ENCODE measurements around the gene B4GALT6. TPM values are rescaled to one million over a fixed set of nuclear protein-coding genes. Genes with fewer than 3 reads are reported as not detected.

B4GALT6 gene
- total RNA-seq, 1 experiment from 2014 or later: 22.4 TPM

DNA sequence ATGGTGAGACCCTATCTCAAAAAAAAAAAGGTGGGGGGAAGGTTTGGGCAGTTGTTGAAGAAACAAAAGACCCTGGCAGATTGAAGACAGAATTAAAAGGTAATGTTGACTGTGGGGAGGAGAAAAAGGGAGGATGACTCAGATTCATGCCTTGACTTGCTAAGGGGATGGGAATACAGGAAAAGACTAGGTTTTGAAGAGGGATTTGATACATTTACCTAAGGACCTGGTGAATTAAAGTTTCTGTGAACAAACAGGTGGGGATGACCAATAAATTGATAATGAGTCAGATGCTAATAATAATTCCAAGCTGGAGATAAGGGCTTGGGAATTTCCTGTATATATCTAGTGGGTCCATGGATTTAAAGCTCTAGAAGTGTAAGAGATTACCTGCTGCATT, 65.1 kb downstream of the B4GALT6 start:
- Mint-ChIP-seq H3K4me1 (ENCODE audit: low read depth, unreplicated experiment) (peaks cover 7% of the 10 kb centered on the region), H3K9me3 (ENCODE audit: unreplicated experiment) (peaks cover 13% of the 10 kb centered on the region), H3K4me3 (ENCODE audit: unreplicated experiment) (no peak overlapping the region), H3K36me3 (ENCODE audit: insufficient read depth, unreplicated experiment) (peaks cover 14% of the 10 kb centered on the region), H3K27ac (ENCODE audit: unreplicated experiment) (no peak overlapping the region), H3K27me3 (ENCODE audit: insufficient read depth, unreplicated experiment) (no peaks in the 10 kb centered on the region)
- no peaks in the 10 kb centered on the region for H3K4me1 ChIP-seq
- intact Hi-C loops (cut with micrococcal nuclease; ENCODE audit: unreplicated experiment): no loop called here
- BruUV-seq (replicated peaks): no TSS peak
- DNase-seq: no peak
- ChIA-PET POLR2A (no interaction called here), CTCF (no interaction called here)
- no peak overlapping the region for H3K4me3 ChIP-seq (ENCODE audit: low read depth, low read length)
- H3K27me3 ChIP-seq (replicated peaks; ENCODE audit: control insufficient read depth, insufficient read depth, low read length): no peaks in the 10 kb centered on the region
- no peaks in the 10 kb centered on the region for H3K36me3 ChIP-seq (ENCODE audit: control insufficient read depth, insufficient read depth, low read length)
- no peaks in the 10 kb centered on the region for H3K9me3 ChIP-seq
- TF ChIP-seq, protein P1, sequence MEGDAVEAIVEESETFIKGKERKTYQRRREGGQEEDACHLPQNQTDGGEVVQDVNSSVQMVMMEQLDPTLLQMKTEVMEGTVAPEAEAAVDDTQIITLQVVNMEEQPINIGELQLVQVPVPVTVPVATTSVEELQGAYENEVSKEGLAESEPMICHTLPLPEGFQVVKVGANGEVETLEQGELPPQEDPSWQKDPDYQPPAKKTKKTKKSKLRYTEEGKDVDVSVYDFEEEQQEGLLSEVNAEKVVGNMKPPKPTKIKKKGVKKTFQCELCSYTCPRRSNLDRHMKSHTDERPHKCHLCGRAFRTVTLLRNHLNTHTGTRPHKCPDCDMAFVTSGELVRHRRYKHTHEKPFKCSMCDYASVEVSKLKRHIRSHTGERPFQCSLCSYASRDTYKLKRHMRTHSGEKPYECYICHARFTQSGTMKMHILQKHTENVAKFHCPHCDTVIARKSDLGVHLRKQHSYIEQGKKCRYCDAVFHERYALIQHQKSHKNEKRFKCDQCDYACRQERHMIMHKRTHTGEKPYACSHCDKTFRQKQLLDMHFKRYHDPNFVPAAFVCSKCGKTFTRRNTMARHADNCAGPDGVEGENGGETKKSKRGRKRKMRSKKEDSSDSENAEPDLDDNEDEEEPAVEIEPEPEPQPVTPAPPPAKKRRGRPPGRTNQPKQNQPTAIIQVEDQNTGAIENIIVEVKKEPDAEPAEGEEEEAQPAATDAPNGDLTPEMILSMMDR (IDR thresholded peaks at IDR 0.05; ENCODE audit: insufficient read depth in 1 of 2, low read depth in 1 of 2, low read length in 1 of 2, severe bottlenecking in 1 of 2, unreplicated experiment in 1 of 2): no peak

DNA sequence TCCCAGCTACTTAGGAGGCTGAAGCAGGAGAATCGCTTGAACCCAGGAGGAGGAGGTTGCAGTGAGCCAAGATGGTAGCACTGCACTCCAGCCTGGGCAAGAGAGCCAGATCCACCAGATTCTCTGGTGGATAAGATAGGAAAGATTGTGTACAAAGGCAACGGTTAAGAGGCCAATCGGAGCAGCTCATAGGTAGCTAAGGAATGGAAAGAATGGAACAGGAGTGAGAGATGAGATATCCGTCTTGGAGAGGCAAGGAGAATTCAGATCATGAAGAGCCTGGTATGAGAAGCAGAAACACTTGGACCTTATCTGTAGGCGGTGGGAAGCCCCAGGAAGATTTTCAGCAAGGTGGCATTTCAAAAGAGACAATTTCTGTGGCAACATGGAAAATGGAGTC, 65.6 kb downstream of the B4GALT6 start:
- intact Hi-C loops (cut with micrococcal nuclease; ENCODE audit: unreplicated experiment): no loop called here
- ChIA-PET POLR2A (no interaction called here), CTCF (no interaction called here)
- Histone ChIP-seq H3K27me3 (replicated peaks; ENCODE audit: control insufficient read depth, insufficient read depth, low read length) (no peaks in the 10 kb centered on the region), H3K4me1 (no peaks in the 10 kb centered on the region), H3K4me3 (ENCODE audit: low read depth, low read length) (no peak overlapping the region), H3K36me3 (ENCODE audit: control insufficient read depth, insufficient read depth, low read length) (no peaks in the 10 kb centered on the region), H3K9me3 (no peaks in the 10 kb centered on the region)
- Mint-ChIP-seq H3K9me3 (ENCODE audit: unreplicated experiment) (peaks cover 13% of the 10 kb centered on the region), H3K27me3 (ENCODE audit: insufficient read depth, unreplicated experiment) (no peaks in the 10 kb centered on the region), H3K36me3 (ENCODE audit: insufficient read depth, unreplicated experiment) (peaks cover 14% of the 10 kb centered on the region), H3K4me1 (ENCODE audit: low read depth, unreplicated experiment) (peaks cover 7% of the 10 kb centered on the region), H3K27ac (ENCODE audit: unreplicated experiment) (no peak overlapping the region), H3K4me3 (ENCODE audit: unreplicated experiment) (no peak overlapping the region)
- TF ChIP-seq, protein P1 (IDR thresholded peaks at IDR 0.05; ENCODE audit: insufficient read depth in 1 of 2, low read depth in 1 of 2, low read length in 1 of 2, severe bottlenecking in 1 of 2, unreplicated experiment in 1 of 2): no peak
- BruUV-seq (replicated peaks): no TSS peak
- no peak for DNase-seq

DNA sequence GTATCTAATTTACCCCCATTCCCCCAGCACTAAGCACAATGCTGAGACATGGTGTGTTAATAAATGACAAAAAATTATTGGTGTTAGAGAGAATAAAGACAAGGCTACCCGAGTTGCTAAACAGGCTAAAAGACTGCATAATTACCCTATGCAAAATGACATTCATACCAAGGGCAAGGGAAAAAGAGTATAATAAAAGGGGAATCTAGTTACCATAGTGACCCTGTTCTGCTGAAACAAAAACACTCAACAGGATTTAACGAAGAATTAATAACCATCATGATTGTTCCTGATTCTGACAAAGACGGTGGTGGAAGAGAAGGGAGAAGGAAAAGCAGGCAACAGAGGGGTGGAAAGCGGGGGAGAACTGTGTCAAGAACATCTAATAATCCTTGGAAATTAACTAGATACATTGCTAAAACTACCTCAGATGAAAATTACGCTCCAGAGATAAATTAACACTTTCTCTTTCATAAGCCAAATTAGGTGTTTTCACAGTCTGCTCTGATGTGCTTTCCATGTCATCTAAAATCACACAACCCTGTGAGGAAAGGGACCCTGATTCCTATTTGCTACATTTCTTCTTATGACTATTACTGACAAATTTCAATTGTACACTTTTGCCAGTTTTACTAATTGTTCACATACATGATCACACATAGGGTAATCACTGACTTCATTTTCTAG, 67.2 kb downstream of the B4GALT6 start:
- no peaks in the 10 kb centered on the region for H3K9me3 ChIP-seq
- CTCF ChIA-PET: no interaction called here
- Mint-ChIP-seq H3K27ac (ENCODE audit: unreplicated experiment) (no peak overlapping the region), H3K27me3 (ENCODE audit: insufficient read depth, unreplicated experiment) (no peaks in the 10 kb centered on the region), H3K9me3 (ENCODE audit: unreplicated experiment) (peaks cover 13% of the 10 kb centered on the region), H3K36me3 (ENCODE audit: insufficient read depth, unreplicated experiment) (peaks cover 14% of the 10 kb centered on the region), H3K4me3 (ENCODE audit: unreplicated experiment) (no peak overlapping the region), H3K4me1 (ENCODE audit: low read depth, unreplicated experiment) (peaks cover 7% of the 10 kb centered on the region)
- POLR2A ChIA-PET: no interaction called here
- no TSS peak for BruUV-seq (replicated peaks)
- TF ChIP-seq, protein P1 (IDR thresholded peaks at IDR 0.05; ENCODE audit: insufficient read depth in 1 of 2, low read depth in 1 of 2, low read length in 1 of 2, severe bottlenecking in 1 of 2, unreplicated experiment in 1 of 2): no peak
- no peak overlapping the region for H3K4me3 ChIP-seq (ENCODE audit: low read depth, low read length)
- no peaks in the 10 kb centered on the region for H3K36me3 ChIP-seq (ENCODE audit: control insufficient read depth, insufficient read depth, low read length)
- DNase-seq: no peak
- no peaks in the 10 kb centered on the region for H3K27me3 ChIP-seq (replicated peaks; ENCODE audit: control insufficient read depth, insufficient read depth, low read length)
- intact Hi-C loops (cut with micrococcal nuclease; ENCODE audit: unreplicated experiment): no loop called here
- H3K4me1 ChIP-seq: no peaks in the 10 kb centered on the region

Measured in Caco-2 (cell line).